SK-N-SH treated with all-trans-retinoic acid at 6 μM for 48 hours (cell line): ENCODE results near the gene CD3G.

Source experiments
- ATAC-seq: fragments of 200-7000 bp; cut with Tn5 transposase; 3 replicates; pipeline ENCODE4 v1.9.1; 2020; ENCODE audit warnings: mild to moderate bottlenecking, moderate library complexity
- CSDC2 ChIP-seq: fragments of 250-450 bp; sonication (Bioruptor Pico); IDR thresholded peaks from 2 replicates; pipeline ENCODE4 v1.5.0; 2020; ENCODE audit warnings: mild to moderate bottlenecking, moderate library complexity
- CSRNP3 ChIP-seq: fragments of 250-450 bp; sonication (Bioruptor Pico); IDR thresholded peaks from 2 replicates; pipeline ENCODE4 v1.5.1; 2021; ENCODE audit warnings: mild to moderate bottlenecking, moderate library complexity
- ESRRG ChIP-seq: fragments of 250-450 bp; sonication (Bioruptor Pico); IDR thresholded peaks from 2 replicates; pipeline ENCODE4 v1.6.1; 2021; ENCODE audit warnings: mild to moderate bottlenecking
- GLIS3 ChIP-seq: fragments of 250-450 bp; sonication (Bioruptor Pico); IDR thresholded peaks from 2 replicates; pipeline ENCODE4 v1.5.0; 2020; ENCODE audit warnings: mild to moderate bottlenecking, moderate library complexity
- ISL1 ChIP-seq: fragments of 250-450 bp; sonication (Bioruptor Pico); IDR thresholded peaks from 2 replicates; pipeline ENCODE4 v2.1.2; 2022; ENCODE audit warnings: mild to moderate bottlenecking, moderate library complexity
- OSR1 ChIP-seq: fragments of 250-450 bp; sonication (Bioruptor Pico); IDR thresholded peaks from 2 replicates; pipeline ENCODE4 v1.8.0; 2022; ENCODE audit warnings: moderate library complexity, mild to moderate bottlenecking, inconsistent platforms
- PATZ1 ChIP-seq: fragments of 250-450 bp; sonication (Bioruptor Pico); IDR thresholded peaks from 2 replicates; pipeline ENCODE4 v1.8.0; 2020; ENCODE audit warnings: mild to moderate bottlenecking, moderate library complexity, borderline replicate concordance
- TCF4 ChIP-seq: fragments of 250-450 bp; sonication (Bioruptor Pico); IDR thresholded peaks from 2 replicates; pipeline ENCODE4 v1.8.0; 2021; ENCODE audit warnings: mild to moderate bottlenecking, moderate library complexity, borderline replicate concordance
- TOX ChIP-seq: fragments of 250-450 bp; sonication (Bioruptor Pico); IDR thresholded peaks from 2 replicates; pipeline ENCODE4 v1.8.0; 2021; ENCODE audit warnings: mild to moderate bottlenecking, moderate library complexity, borderline replicate concordance
- TSHZ2 ChIP-seq: fragments of 250-450 bp; sonication (Bioruptor Pico); IDR thresholded peaks from 2 replicates; pipeline ENCODE4 v1.5.0; 2020; ENCODE audit warnings: mild to moderate bottlenecking, moderate library complexity
- ZC3H10 ChIP-seq: fragments of 250-450 bp; sonication (Bioruptor Pico); IDR thresholded peaks from 2 replicates; pipeline ENCODE4 v1.5.1; 2021; ENCODE audit warnings: mild to moderate bottlenecking, moderate library complexity
- ZFP30 ChIP-seq: fragments of 450-650 bp; formaldehyde crosslinking; IDR thresholded peaks from 2 replicates; pipeline ENCODE4 v1.5.0; 2022; ENCODE audit warnings: mild to moderate bottlenecking, moderate library complexity
- ZNF70 ChIP-seq: fragments of 450-650 bp; formaldehyde crosslinking; IDR thresholded peaks from 2 replicates; pipeline ENCODE4 v1.5.0; 2020; ENCODE audit warnings: mild to moderate bottlenecking, moderate library complexity
- ZNF8 ChIP-seq: fragments of 450-650 bp; formaldehyde crosslinking; IDR thresholded peaks from 2 replicates; pipeline ENCODE4 v1.5.0; 2020; ENCODE audit warnings: mild to moderate bottlenecking, moderate library complexity
- TF ChIP-seq, protein P1 (sequence below): fragments of 250-450 bp; sonication (Bioruptor Pico); IDR thresholded peaks from 2 replicates; pipeline ENCODE4 v1.8.0; 2021; ENCODE audit warnings: low read depth, mild to moderate bottlenecking, moderate library complexity, borderline replicate concordance
- TF ChIP-seq, protein P2 (sequence below): fragments of 250-450 bp; sonication (Bioruptor Pico); IDR thresholded peaks from 2 replicates; pipeline ENCODE4 v1.5.1; 2020; ENCODE audit warnings: low read depth, mild to moderate bottlenecking, moderate library complexity

The CD3G gene

DNA sequence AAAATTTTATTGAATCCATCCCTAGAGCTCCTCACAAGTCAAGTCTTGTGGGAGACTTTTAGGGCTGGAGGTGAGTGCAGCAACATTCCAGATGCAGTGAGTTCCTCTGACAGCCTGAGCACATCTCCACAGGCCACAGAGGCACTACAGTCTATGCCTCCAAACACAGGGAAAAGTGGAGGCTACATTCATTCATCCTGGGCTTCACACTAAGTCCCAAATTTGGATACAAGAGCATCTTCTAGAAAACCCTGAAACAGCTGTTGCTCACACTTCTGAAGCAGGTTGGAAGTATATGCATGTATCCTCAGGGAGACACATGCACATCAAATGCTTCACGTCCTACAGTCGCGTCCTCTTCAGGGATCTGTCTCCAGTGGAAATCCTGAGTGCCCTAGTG, 2.9 kb upstream of the CD3G start:
- ATAC-seq, result no peak
- TF ChIP-seq TSHZ2 (CRISPR knock-in tag) (no peak), ZNF8 (CRISPR knock-in tag) (no peak), TOX (CRISPR knock-in tag) (no peak), TCF4 (CRISPR knock-in tag) (no peak), ZC3H10 (no peak), CSRNP3 (no peak), ZNF70 (CRISPR knock-in tag) (no peak), CSDC2 (no peak), ISL1 (CRISPR knock-in tag) (no peak), GLIS3 (no peak), OSR1 (CRISPR knock-in tag) (no peak), ESRRG (CRISPR knock-in tag) (no peak), ZFP30 (CRISPR knock-in tag) (no peak)
- TF ChIP-seq, protein P1, sequence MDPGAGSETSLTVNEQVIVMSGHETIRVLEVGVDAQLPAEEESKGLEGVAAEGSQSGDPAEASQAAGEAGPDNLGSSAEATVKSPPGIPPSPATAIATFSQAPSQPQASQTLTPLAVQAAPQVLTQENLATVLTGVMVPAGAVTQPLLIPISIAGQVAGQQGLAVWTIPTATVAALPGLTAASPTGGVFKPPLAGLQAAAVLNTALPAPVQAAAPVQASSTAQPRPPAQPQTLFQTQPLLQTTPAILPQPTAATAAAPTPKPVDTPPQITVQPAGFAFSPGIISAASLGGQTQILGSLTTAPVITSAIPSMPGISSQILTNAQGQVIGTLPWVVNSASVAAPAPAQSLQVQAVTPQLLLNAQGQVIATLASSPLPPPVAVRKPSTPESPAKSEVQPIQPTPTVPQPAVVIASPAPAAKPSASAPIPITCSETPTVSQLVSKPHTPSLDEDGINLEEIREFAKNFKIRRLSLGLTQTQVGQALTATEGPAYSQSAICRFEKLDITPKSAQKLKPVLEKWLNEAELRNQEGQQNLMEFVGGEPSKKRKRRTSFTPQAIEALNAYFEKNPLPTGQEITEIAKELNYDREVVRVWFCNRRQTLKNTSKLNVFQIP (CRISPR knock-in tag), result no peak
- TF ChIP-seq, protein P2, sequence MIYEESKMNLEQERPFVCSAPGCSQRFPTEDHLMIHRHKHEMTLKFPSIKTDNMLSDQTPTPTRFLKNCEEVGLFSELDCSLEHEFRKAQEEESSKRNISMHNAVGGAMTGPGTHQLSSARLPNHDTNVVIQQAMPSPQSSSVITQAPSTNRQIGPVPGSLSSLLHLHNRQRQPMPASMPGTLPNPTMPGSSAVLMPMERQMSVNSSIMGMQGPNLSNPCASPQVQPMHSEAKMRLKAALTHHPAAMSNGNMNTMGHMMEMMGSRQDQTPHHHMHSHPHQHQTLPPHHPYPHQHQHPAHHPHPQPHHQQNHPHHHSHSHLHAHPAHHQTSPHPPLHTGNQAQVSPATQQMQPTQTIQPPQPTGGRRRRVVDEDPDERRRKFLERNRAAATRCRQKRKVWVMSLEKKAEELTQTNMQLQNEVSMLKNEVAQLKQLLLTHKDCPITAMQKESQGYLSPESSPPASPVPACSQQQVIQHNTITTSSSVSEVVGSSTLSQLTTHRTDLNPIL (CRISPR knock-in tag), result no peak

GRCh38 chr11:118341815-118342489, 2.2 kb upstream of the CD3G start:
- no peak for TF ChIP-seq GLIS3
- TF ChIP-seq TOX (CRISPR knock-in tag), result no peak
- TF ChIP-seq TSHZ2 (CRISPR knock-in tag), result no peak
- no peak for TF ChIP-seq OSR1 (CRISPR knock-in tag)
- no peak for TF ChIP-seq PATZ1 (CRISPR knock-in tag)
- TF ChIP-seq CSRNP3, result no peak
- no peak for TF ChIP-seq ZNF8 (CRISPR knock-in tag)
- TF ChIP-seq ZC3H10, result no peak
- no peak for ATAC-seq
